OCI-LY7 (cell line): ENCODE results near the gene HSPA4. TPM values are rescaled to one million over a fixed set of nuclear protein-coding genes. Genes with fewer than 3 reads are reported as not detected.
A peak's percentile ranks its signal among the peaks of the same experiment; 100 is the strongest.

Experiments
- BruUV-seq: library from RNA; stranded (reverse); fragments of 400-500 nt; replicated peaks from 2 replicates; lab custom pipeline; 2021; lab: Mats Ljungman, UMichigan
- CTCF ChIA-PET: fragments of 300-600 bp; sonication (Branson Sonifier 250); formaldehyde crosslinking; loops from one replicate; lab custom pipeline; 2022; ENCODE audit warnings: antibody characterized with exemption; ENCODE audit not compliant: unreplicated experiment; lab: Charles Lee
- POLR2A ChIA-PET: fragments of 300-600 bp; sonication (Branson Sonifier 250); formaldehyde crosslinking; loops from one replicate; lab custom pipeline; 2022; ENCODE audit warnings: antibody characterized with exemption; lab: Charles Lee
- DNase-seq: peaks from one replicate; pipeline ENCODE4 v3.0.0-alpha.2; 2015; ENCODE audit warnings: low spot score
- H2AFZ ChIP-seq: fragments of 200-600 bp; sonication (generic), shearing (Covaris generic); 2 replicates; pipeline ENCODE4 v1.6.1; 2014; ENCODE audit warnings: mild to moderate bottlenecking, antibody characterized with exemption, low read length, moderate library complexity
- H3K27ac ChIP-seq: fragments of 200-600 bp; sonication (generic); 2 replicates; pipeline ENCODE4 v1.5.1; 2014; ENCODE audit warnings: mixed run types, low read depth, mild to moderate bottlenecking, moderate library complexity, low read length, inconsistent platforms; ENCODE audit not compliant: poor library complexity, severe bottlenecking
- H3K36me3 ChIP-seq: fragments of 200-600 bp; sonication (generic); 2 replicates; pipeline ENCODE4 v1.6.1; 2014; ENCODE audit warnings: mild to moderate bottlenecking, antibody characterized with exemption, low read length, moderate library complexity, mixed read lengths; ENCODE audit not compliant: insufficient read depth
- H3K4me1 ChIP-seq: fragments of 200-600 bp; sonication (generic); 2 replicates; pipeline ENCODE4 v1.5.1; 2014; ENCODE audit warnings: mild to moderate bottlenecking, low read length; ENCODE audit not compliant: insufficient read depth, poor library complexity, severe bottlenecking
- H3K4me2 ChIP-seq: fragments of 200-600 bp; sonication (generic); 2 replicates; pipeline ENCODE4 v1.6.1; 2014; ENCODE audit warnings: mild to moderate bottlenecking, low read length
- H3K4me3 ChIP-seq: fragments of 200-600 bp; sonication (generic); 2 replicates; pipeline ENCODE4 v1.5.1; 2014; ENCODE audit warnings: mild to moderate bottlenecking, low read depth, low read length; ENCODE audit not compliant: poor library complexity, severe bottlenecking
- H3K79me2 ChIP-seq: fragments of 200-600 bp; sonication (generic); 2 replicates; pipeline ENCODE4 v1.6.1; 2016; ENCODE audit warnings: low read depth, mild to moderate bottlenecking, low read length, moderate library complexity, mixed read lengths; ENCODE audit not compliant: insufficient read depth
- H3K9me2 ChIP-seq: fragments of 200-600 bp; sonication (generic); 2 replicates; pipeline ENCODE4 v1.6.1; 2016; ENCODE audit warnings: mild to moderate bottlenecking, low read length, mixed read lengths; ENCODE audit not compliant: insufficient read depth
- H3K9me3 ChIP-seq: fragments of 200-600 bp; sonication (generic); 2 replicates; pipeline ENCODE4 v1.6.1; 2014; ENCODE audit warnings: mild to moderate bottlenecking, mixed run types, low read length, mixed read lengths
- H4K20me1 ChIP-seq: fragments of 200-600 bp; sonication (generic); 2 replicates; pipeline ENCODE4 v1.6.1; 2014; ENCODE audit warnings: mild to moderate bottlenecking, antibody characterized with exemption, low read length, moderate library complexity, mixed read lengths; ENCODE audit not compliant: insufficient read depth
- CTCF ChIP-seq: fragments of 200-600 bp; sonication (generic); conservative IDR thresholded peaks from 2 replicates; pipeline ENCODE4 v1.5.1; 2014; ENCODE audit warnings: mild to moderate bottlenecking, antibody characterized with exemption, low read length, moderate library complexity, mixed read lengths
- EZH2phosphoT487 ChIP-seq: fragments of 200-600 bp; sonication (generic); IDR thresholded peaks from 2 replicates; pipeline ENCODE4 v1.6.1; 2018; ENCODE audit warnings: low read depth, borderline replicate concordance, mild to moderate bottlenecking, mixed run types, antibody characterized with exemption, low read length, moderate library complexity, mixed read lengths
- intact Hi-C: fragments of 100-400 bp; cut with micrococcal nuclease; formaldehyde crosslinking; loops from one replicate; pipeline ENCODE4 v1.10.0; 2022; ENCODE audit not compliant: unreplicated experiment
- total RNA-seq, 2 experiments: library from RNA; depleted of rRNA in 1 of 2; stranded (reverse); fragments of >200 nt in 1 of 2; shearing (Covaris generic) in 1 of 2; gene quantifications; 2 replicates each; pipeline ENCODE4 v1.2.3, GENCODE V29; 2014 to 2022

The HSPA4 gene
- total RNA-seq, 2 experiments from 2014 or later, result 65.4 to 226 TPM

GRCh38 chr5:133114933-133115310 is 63.1 kb downstream of the HSPA4 start:
- Histone ChIP-seq H4K20me1 (no peaks in the 10 kb centered on the region), H3K79me2 (no peaks in the 10 kb centered on the region), H3K27ac (no peak overlapping the region), H3K9me2 (no peaks in the 10 kb centered on the region), H3K36me3 (no peaks in the 10 kb centered on the region), H3K4me1 (peaks cover 50% of the 10 kb centered on the region), H3K4me2 (peak overlapping the region; percentile 4), H3K9me3 (no peaks in the 10 kb centered on the region), H2AFZ (no peak overlapping the region), H3K4me3 (no peak overlapping the region)
- BruUV-seq, result no TSS peak
- intact Hi-C loops, result loop anchor here (5.0 kb wide), 1 partner anchor 752 kb away; no protein-coding TSS in a partner anchor
- TF ChIP-seq EZH2phosphoT487 (no peak), CTCF (no peak)
- CTCF ChIA-PET, result interaction anchor here (1.4 kb wide), 1 partner anchor 10 kb away, joined by 4 read pairs; no protein-coding TSS in a partner anchor
- peak; percentile 57 for DNase-seq
- POLR2A ChIA-PET, result interaction anchor here (0.5 to 1.5 kb wide), 3 partner anchors 128 to 556 kb away, joined by 3 to 6 read pairs (median 3); no protein-coding TSS in a partner anchor

GRCh38 chr5:133116601-133117000 is 64.8 kb downstream of the HSPA4 start:
- Histone ChIP-seq H3K9me3 (no peaks in the 10 kb centered on the region), H2AFZ (no peak overlapping the region), H4K20me1 (no peaks in the 10 kb centered on the region), H3K79me2 (no peaks in the 10 kb centered on the region), H3K27ac (no peak overlapping the region), H3K4me2 (no peak overlapping the region), H3K36me3 (no peaks in the 10 kb centered on the region), H3K4me3 (no peak overlapping the region), H3K4me1 (peaks cover 56% of the 10 kb centered on the region), H3K9me2 (no peaks in the 10 kb centered on the region)
- DNase-seq, result no peak
- BruUV-seq, result no TSS peak
- intact Hi-C loops, result no loop called here
- no peak for TF ChIP-seq EZH2phosphoT487
- no peak for TF ChIP-seq CTCF
- POLR2A ChIA-PET, result interaction anchor here (0.5 to 0.6 kb wide), 3 partner anchors 14 to 600 kb away, joined by 3 read pairs; no protein-coding TSS in a partner anchor
- CTCF ChIA-PET, result no interaction called here

GRCh38 chr5:133117166-133117911 is 65.5 kb downstream of the HSPA4 start:
- no peak for TF ChIP-seq EZH2phosphoT487
- no peak for TF ChIP-seq CTCF
- ChIA-PET CTCF (interaction anchor here (1.1 kb wide), 1 partner anchor 10 kb away, joined by 3 read pairs; no protein-coding TSS in a partner anchor), POLR2A (interaction anchor here (0.6 kb wide), 1 partner anchor 862 kb away, joined by 3 read pairs; no protein-coding TSS in a partner anchor)
- Histone ChIP-seq H2AFZ (no peak overlapping the region), H3K9me2 (no peaks in the 10 kb centered on the region), H3K4me2 (no peak overlapping the region), H3K36me3 (no peaks in the 10 kb centered on the region), H3K4me3 (no peak overlapping the region), H3K4me1 (peaks cover 56% of the 10 kb centered on the region), H3K79me2 (no peaks in the 10 kb centered on the region), H3K27ac (no peak overlapping the region), H3K9me3 (no peaks in the 10 kb centered on the region), H4K20me1 (no peaks in the 10 kb centered on the region)
- intact Hi-C loops, result no loop called here
- DNase-seq, result no peak
- BruUV-seq, result no TSS peak
